Left forelimb (tissue), 1 donor: ENCODE measurements around the gene SRRM4.
A peak's percentile ranks its signal among the peaks of the same experiment; 100 is the strongest.

Source experiments
- DNase-seq: peaks from one replicate; pipeline ENCODE4 v3.0.0-alpha.2; 2018; ENCODE audit warnings: low spot score

The SRRM4 gene

DNA sequence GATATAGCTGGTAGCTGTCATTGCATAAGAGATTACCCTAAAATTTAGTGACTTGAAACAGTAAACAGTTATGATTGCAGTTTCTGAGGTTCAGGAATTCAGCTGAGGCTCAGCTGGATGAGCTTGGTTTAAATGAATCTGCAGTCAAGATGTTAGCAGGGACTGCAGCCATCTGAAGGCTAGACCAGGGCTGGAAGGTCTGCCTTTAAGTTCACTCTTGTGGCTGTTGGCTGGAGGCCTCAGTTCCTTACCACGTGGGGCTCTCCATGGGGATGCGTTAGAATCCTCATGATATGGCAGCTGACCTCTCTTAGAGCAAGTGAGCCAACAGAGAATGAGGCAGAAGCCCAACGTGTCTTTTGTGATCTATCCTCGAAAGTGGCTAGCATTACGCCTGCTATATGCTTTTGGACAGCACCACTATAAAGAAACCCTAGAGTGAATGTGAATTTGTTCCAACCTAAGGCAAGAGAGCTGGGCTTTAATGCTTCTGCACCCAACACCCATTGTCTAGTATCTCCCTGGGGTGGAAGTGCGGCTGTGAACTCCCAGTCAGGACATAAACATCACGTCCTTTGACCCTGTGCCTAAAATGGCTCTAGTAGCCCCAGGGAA is 223.4 kb downstream of the SRRM4 start:
- DNase-seq: no peak

DNA sequence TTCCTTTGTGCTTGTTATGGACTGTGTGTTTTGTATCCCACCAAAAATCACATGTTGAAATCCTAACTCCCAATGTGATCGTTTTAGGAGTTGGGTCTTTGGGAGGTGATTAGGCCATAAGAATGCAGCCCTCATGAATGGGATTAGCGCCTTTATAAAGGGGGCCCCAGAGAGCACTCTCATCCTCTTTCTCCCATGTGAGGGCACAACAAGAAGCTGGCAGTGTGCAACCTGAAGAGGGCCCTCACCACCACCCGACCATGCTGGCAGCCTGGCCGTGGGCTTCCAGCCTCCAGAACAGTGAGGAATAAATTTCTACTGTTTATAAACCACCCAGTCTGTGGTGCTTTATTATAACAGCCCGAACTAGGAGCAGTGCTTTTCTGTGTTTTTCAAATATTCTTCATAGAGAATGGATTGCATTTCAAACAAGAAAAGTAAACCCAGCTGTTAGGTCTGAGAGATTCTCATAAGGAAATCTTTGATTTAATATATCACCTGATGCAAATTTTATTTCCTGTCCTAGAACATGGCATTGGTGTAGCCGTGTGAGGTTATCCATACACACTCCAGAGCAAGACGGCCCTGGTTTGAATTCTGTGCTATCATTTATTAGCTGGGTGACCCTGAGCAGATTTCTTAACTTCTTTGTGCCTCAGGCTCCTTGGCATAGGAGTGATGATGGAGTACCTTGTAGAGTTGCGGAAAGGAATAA is 225.2 kb downstream of the SRRM4 start:
- no peak for DNase-seq

DNA sequence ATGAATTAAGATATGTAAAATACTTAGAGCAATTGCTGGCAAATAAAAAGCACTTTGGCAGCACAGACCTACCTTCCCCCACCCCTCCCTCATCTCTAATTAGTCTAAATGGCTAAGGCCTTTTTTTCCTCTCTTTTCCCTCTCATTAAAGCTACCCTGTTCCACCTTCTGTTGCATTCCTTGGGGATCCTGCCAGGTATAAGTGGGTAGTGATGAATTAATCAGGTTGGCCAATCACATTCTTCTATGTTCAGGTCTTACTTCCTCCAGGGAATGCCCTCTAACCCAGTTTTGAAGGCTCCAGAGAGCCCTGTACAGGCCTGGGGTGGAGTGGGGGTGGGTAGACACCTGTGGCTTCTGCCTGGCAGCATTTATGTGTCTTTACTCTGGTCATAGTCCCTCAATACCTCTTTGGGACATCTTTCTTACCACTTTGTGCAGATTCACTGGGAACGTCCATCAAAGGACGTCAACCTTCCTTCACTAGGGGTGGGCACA is 225.8 kb downstream of the SRRM4 start:
- no peak for DNase-seq

DNA sequence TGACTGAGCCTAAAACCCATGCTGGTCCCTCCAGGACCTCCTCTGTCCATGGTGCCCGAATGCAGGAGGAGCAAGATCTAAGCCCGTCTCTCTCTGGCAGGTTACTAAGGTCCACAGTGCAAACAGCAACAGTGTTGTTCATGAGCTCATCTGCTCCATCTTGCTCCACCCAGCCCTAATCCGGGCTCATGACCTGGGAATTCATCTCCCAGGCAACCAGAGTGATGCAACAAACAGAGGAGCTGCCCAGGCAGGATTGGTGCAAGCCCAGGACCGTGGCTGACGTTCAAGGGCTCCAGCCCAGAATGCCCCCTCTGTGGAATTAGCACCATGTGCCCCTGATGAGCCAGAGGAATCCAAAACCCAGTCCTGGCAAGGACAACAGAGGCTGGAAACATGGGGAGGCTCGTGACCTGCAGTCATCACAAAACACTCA is 227.3 kb downstream of the SRRM4 start:
- DNase-seq: peak; percentile 72

DNA sequence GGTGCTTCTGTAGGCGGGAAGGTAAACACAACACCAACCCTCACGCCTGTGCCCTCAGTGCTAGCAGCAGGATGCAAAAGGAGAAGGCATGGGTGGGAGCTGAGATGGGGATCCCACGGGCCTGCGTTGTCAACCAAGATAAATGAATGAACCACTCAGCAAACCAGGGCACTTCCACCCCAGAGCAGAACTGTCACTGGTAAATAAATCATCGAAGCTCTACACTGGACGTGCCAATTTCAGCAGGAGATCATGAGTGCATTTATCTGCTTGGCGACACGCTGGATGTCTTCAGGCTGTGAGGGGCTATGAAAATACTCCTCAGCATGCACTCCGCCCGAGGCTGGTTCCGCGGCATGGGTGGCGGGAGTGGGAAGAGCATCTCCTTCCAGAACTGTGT is 230.5 kb downstream of the SRRM4 start:
- DNase-seq: no peak
